ENCODE results near the gene GRIPAP1. TPM values are rescaled to one million over a fixed set of nuclear protein-coding genes. Genes with fewer than 3 reads are reported as not detected.
A peak's percentile ranks its signal among the peaks of the same experiment; 100 is the strongest.

GRIPAP1 gene
- total RNA-seq, 4 donors from 2014 or later, result 42.5 to 76.2 (median 58.6) TPM

- TF ChIP-seq CTCF (IDR thresholded peaks at IDR 0.05) (no peak), EP300 (IDR thresholded peaks at IDR 0.05) (no peak), POLR2A (IDR thresholded peaks at IDR 0.05) (no peak)
- no peak overlapping the region for H3K4me3 ChIP-seq
- H3K27me3 ChIP-seq, result no peaks in the 10 kb centered on the region
- no peak overlapping the region for H3K27ac ChIP-seq
- peaks cover 0 to 11% (median 0%) of the 10 kb centered on the region in 4 donors for H3K4me1 ChIP-seq
- DNase-seq (ENCODE audit: low spot score in 2 of 2), result no peak
- peaks cover 0 to 12% (median 0%) of the 10 kb centered on the region in 3 donors for H3K36me3 ChIP-seq
- no peaks in the 10 kb centered on the region for H3K9me3 ChIP-seq
- WGBS, 2 donors, result 88 to 89% methylated on average over 16 to 28 of the region's 28 CpGs
Observed at GRCh38 chrX:48969471-48969870, 32.6 kb downstream of the GRIPAP1 start.

- Histone ChIP-seq H3K36me3 (peaks cover 0 to 4% (median 0%) of the 10 kb centered on the region in 3 donors), H3K27me3 (no peaks in the 10 kb centered on the region), H3K4me3 (no peak overlapping the region), H3K27ac (no peak overlapping the region), H3K4me1 (peaks cover 0 to 11% (median 0%) of the 10 kb centered on the region in 4 donors), H3K9me3 (no peaks in the 10 kb centered on the region)
- no peak for DNase-seq (ENCODE audit: low spot score in 2 of 2)
- 74 to 82% methylated on average over 1 of the region's 1 CpG for WGBS, 2 donors
- TF ChIP-seq POLR2A (IDR thresholded peaks at IDR 0.05) (no peak), EP300 (IDR thresholded peaks at IDR 0.05) (no peak), CTCF (IDR thresholded peaks at IDR 0.05) (no peak)
Observed at GRCh38 chrX:48968377-48968776, 33.7 kb downstream of the GRIPAP1 start.

- DNase-seq (ENCODE audit: low spot score in 2 of 2), result no peak
- Histone ChIP-seq H3K27ac (no peak overlapping the region), H3K4me1 (peaks cover 0 to 9% (median 0%) of the 10 kb centered on the region in 4 donors), H3K9me3 (no peaks in the 10 kb centered on the region), H3K4me3 (no peak overlapping the region), H3K36me3 (peaks cover 0 to 4% (median 0%) of the 10 kb centered on the region in 3 donors), H3K27me3 (no peaks in the 10 kb centered on the region)
- 81 to 84% methylated on average over 11 to 15 of the region's 15 CpGs for WGBS, 2 donors
- TF ChIP-seq POLR2A (IDR thresholded peaks at IDR 0.05), result no peak
- no peak for TF ChIP-seq CTCF (IDR thresholded peaks at IDR 0.05)
- TF ChIP-seq EP300 (IDR thresholded peaks at IDR 0.05), result no peak
Observed at GRCh38 chrX:48966796-48967579, 35.1 kb downstream of the GRIPAP1 start.

GRCh38 chrX:48965959-48966358 is 36.1 kb downstream of the GRIPAP1 start:
- no peaks in the 10 kb centered on the region for H3K4me1 ChIP-seq
- H3K9me3 ChIP-seq, result no peaks in the 10 kb centered on the region
- no peaks in the 10 kb centered on the region for H3K27me3 ChIP-seq
- H3K27ac ChIP-seq, result no peak overlapping the region
- no peak for DNase-seq (ENCODE audit: low spot score in 2 of 2)
- TF ChIP-seq CTCF (IDR thresholded peaks at IDR 0.05) (no peak), EP300 (IDR thresholded peaks at IDR 0.05) (no peak)
- peaks cover 0 to 4% (median 0%) of the 10 kb centered on the region in 3 donors for H3K36me3 ChIP-seq
- 80 to 92% methylated on average over 1 to 7 of the region's 14 CpGs for WGBS, 2 donors
- no peak overlapping the region for H3K4me3 ChIP-seq

GRCh38 chrX:48961585-48962091 is 40.4 kb downstream of the GRIPAP1 start:
- WGBS, 2 donors, result 49 to 51% methylated on average over 5 of the region's 5 CpGs
- H3K27ac ChIP-seq, result peak overlapping the region in 2 of 4 donors; percentile 67 to 86

More at GRCh38 chrX:48961585-48962091, 40.4 kb downstream of the GRIPAP1 start:
- Histone ChIP-seq H3K9me3 (no peaks in the 10 kb centered on the region), H3K4me3 (no peak overlapping the region), H3K36me3 (peaks cover 0 to 4% (median 0%) of the 10 kb centered on the region in 3 donors), H3K4me1 (peaks cover 0 to 12% (median 3%) of the 10 kb centered on the region in 4 donors), H3K27me3 (no peaks in the 10 kb centered on the region)
- TF ChIP-seq EP300 (IDR thresholded peaks at IDR 0.05) (no peak), CTCF (IDR thresholded peaks at IDR 0.05) (no peak), POLR2A (IDR thresholded peaks at IDR 0.05) (no peak)
- no peak for DNase-seq (ENCODE audit: low spot score in 2 of 2)
